Measurements from ENCODE around the gene EMC1. TPM values are rescaled to one million over a fixed set of nuclear protein-coding genes. Genes with fewer than 3 reads are reported as not detected.
"Not testable (repeated sequence)": the region's sequence is repeated elsewhere in the genome, so short reads cannot be mapped to it uniquely, and the experiment has no call there.

Gene EMC1
- total RNA-seq, 1 experiment from 2014 or later = 60.0 TPM

- H3K23ac ChIP-seq (ENCODE audit: insufficient read length, low read depth, low read length) = no peak overlapping the region
- Mint-ChIP-seq H3K27me3 (ENCODE audit: low read depth) (no peaks in the 10 kb centered on the region), H3K36me3 (ENCODE audit: insufficient read depth in 1 of 3, low read depth in 3 of 3) (peaks cover 42 to 89% (median 77%) of the 10 kb centered on the region in 3 experiments; a peak in 6 of 7 replicates), H3K9me3 (no peaks in the 10 kb centered on the region), H3K27ac (no peak overlapping the region), H3K4me3 (no peak overlapping the region), H3K4me1 (no peaks in the 10 kb centered on the region)
- no peak overlapping the region for H2BK5ac ChIP-seq (ENCODE audit: insufficient read length, low read length)
- H3K4me2 ChIP-seq (ENCODE audit: insufficient read depth, insufficient read length, low read length) = no peak overlapping the region
- H3K56ac ChIP-seq (ENCODE audit: insufficient read length, low read depth, low read length) = no peak overlapping the region
- no peaks in the 10 kb centered on the region for H3K79me2 ChIP-seq (ENCODE audit: insufficient read depth, low read length)
- peaks cover 3% of the 10 kb centered on the region for H4K20me1 ChIP-seq (ENCODE audit: control insufficient read depth, insufficient read depth, insufficient read length)
- no peak overlapping the region for H2AK5ac ChIP-seq (ENCODE audit: insufficient read length, low read length)
- H3K4ac ChIP-seq (ENCODE audit: low read depth, low read length) = no peak overlapping the region
- no peaks in the 10 kb centered on the region for H3K4me1 ChIP-seq (ENCODE audit: insufficient read depth, low read length)
- H2BK20ac ChIP-seq (ENCODE audit: low read depth, low read length, poor library complexity, severe bottlenecking) = no peak overlapping the region
- no peaks in the 10 kb centered on the region for H3K23me2 ChIP-seq (ENCODE audit: insufficient read length, low read depth, low read length, poor library complexity, severe bottlenecking)
- no peak overlapping the region for H2AFZ ChIP-seq (ENCODE audit: low read length)
- no peak overlapping the region for H3K14ac ChIP-seq (ENCODE audit: insufficient read depth, low read length)
- no peak overlapping the region for H2BK15ac ChIP-seq (ENCODE audit: low read depth, low read length)
- no peak overlapping the region for H3K18ac ChIP-seq (ENCODE audit: insufficient read length, low read depth, low read length)
- no peak overlapping the region for H3K27ac ChIP-seq (ENCODE audit: insufficient read length, low read depth, low read length)
- no peak overlapping the region for H3T11ph ChIP-seq (ENCODE audit: low read length)
- H3K27me3 ChIP-seq (ENCODE audit: insufficient read depth, low read length) = no peaks in the 10 kb centered on the region
- H3K9me3 ChIP-seq (ENCODE audit: control insufficient read depth, low read depth, low read length) = no peaks in the 10 kb centered on the region
- no peak overlapping the region for H3K9ac ChIP-seq (ENCODE audit: extremely low read depth, insufficient read length, low read length)
- H4K5ac ChIP-seq (ENCODE audit: insufficient read length, low read depth, low read length) = no peak overlapping the region
- no peak overlapping the region for H2BK12ac ChIP-seq (ENCODE audit: insufficient read length, low read depth, low read length)
- H4K91ac ChIP-seq (ENCODE audit: insufficient read length, low read depth, low read length) = no peak overlapping the region
- no peaks in the 10 kb centered on the region for H3K79me1 ChIP-seq (ENCODE audit: insufficient read depth, low read depth, low read length, poor library complexity, severe bottlenecking)
- H4K8ac ChIP-seq (replicated peaks; ENCODE audit: insufficient read length, low read depth, low read length) = no peak overlapping the region
- no CpG with 5 or more reads among the region's 5 CpGs for WGBS (ENCODE audit: extremely low coverage, insufficient read length, low lambda C conversion rate)
- H2BK120ac ChIP-seq (ENCODE audit: low read depth, low read length, poor library complexity, severe bottlenecking) = no peak overlapping the region
- TF ChIP-seq, protein P1, sequence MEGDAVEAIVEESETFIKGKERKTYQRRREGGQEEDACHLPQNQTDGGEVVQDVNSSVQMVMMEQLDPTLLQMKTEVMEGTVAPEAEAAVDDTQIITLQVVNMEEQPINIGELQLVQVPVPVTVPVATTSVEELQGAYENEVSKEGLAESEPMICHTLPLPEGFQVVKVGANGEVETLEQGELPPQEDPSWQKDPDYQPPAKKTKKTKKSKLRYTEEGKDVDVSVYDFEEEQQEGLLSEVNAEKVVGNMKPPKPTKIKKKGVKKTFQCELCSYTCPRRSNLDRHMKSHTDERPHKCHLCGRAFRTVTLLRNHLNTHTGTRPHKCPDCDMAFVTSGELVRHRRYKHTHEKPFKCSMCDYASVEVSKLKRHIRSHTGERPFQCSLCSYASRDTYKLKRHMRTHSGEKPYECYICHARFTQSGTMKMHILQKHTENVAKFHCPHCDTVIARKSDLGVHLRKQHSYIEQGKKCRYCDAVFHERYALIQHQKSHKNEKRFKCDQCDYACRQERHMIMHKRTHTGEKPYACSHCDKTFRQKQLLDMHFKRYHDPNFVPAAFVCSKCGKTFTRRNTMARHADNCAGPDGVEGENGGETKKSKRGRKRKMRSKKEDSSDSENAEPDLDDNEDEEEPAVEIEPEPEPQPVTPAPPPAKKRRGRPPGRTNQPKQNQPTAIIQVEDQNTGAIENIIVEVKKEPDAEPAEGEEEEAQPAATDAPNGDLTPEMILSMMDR (conservative IDR thresholded peaks at IDR 0.05) = no peak
- DNase-seq = no peak
Observed at GRCh38 chr1:19182223-19182622, 69.1 kb downstream of the EMC1 start.

GRCh38 chr1:19180265-19180657 is 71.1 kb downstream of the EMC1 start:
- H3K79me2 ChIP-seq (ENCODE audit: insufficient read depth, low read length); H3K4me2 ChIP-seq (ENCODE audit: insufficient read depth, insufficient read length, low read length); DNase-seq; H3K9me3 Mint-ChIP-seq; H2BK20ac ChIP-seq (ENCODE audit: low read depth, low read length, poor library complexity, severe bottlenecking); H3K27me3 Mint-ChIP-seq (ENCODE audit: low read depth); H3K9ac ChIP-seq (ENCODE audit: extremely low read depth, insufficient read length, low read length); H2AK5ac ChIP-seq (ENCODE audit: insufficient read length, low read length); H3K27me3 ChIP-seq (ENCODE audit: insufficient read depth, low read length); H2BK5ac ChIP-seq (ENCODE audit: insufficient read length, low read length); H4K8ac ChIP-seq (replicated peaks; ENCODE audit: insufficient read length, low read depth, low read length); H3T11ph ChIP-seq (ENCODE audit: low read length); H3K14ac ChIP-seq (ENCODE audit: insufficient read depth, low read length); H2BK15ac ChIP-seq (ENCODE audit: low read depth, low read length); H3K4me3 Mint-ChIP-seq; H4K5ac ChIP-seq (ENCODE audit: insufficient read length, low read depth, low read length); H3K18ac ChIP-seq (ENCODE audit: insufficient read length, low read depth, low read length); H2BK120ac ChIP-seq (ENCODE audit: low read depth, low read length, poor library complexity, severe bottlenecking); H3K23me2 ChIP-seq (ENCODE audit: insufficient read length, low read depth, low read length, poor library complexity, severe bottlenecking); H3K4ac ChIP-seq (ENCODE audit: low read depth, low read length); H3K27ac ChIP-seq (ENCODE audit: insufficient read length, low read depth, low read length); H3K23ac ChIP-seq (ENCODE audit: insufficient read length, low read depth, low read length); H2BK12ac ChIP-seq (ENCODE audit: insufficient read length, low read depth, low read length); H2AFZ ChIP-seq (ENCODE audit: low read length); H3K27ac Mint-ChIP-seq; H3K56ac ChIP-seq (ENCODE audit: insufficient read length, low read depth, low read length); H3K9me3 ChIP-seq (ENCODE audit: control insufficient read depth, low read depth, low read length); H3K4me1 Mint-ChIP-seq; H4K20me1 ChIP-seq (ENCODE audit: control insufficient read depth, insufficient read depth, insufficient read length); H3K79me1 ChIP-seq (ENCODE audit: insufficient read depth, low read depth, low read length, poor library complexity, severe bottlenecking); H3K4me1 ChIP-seq (ENCODE audit: insufficient read depth, low read length); H4K91ac ChIP-seq (ENCODE audit: insufficient read length, low read depth, low read length): not testable (repeated sequence)
- no CpG with 5 or more reads among the region's 8 CpGs for WGBS (ENCODE audit: extremely low coverage, insufficient read length, low lambda C conversion rate)
- H3K36me3 Mint-ChIP-seq (ENCODE audit: insufficient read depth in 1 of 3, low read depth in 3 of 3) = peaks cover 38 to 88% (median 78%) of the 10 kb centered on the region in 3 experiments; a peak in 6 of 7 replicates

All from H9 (cell line).